Stimulated activated CD4-positive, alpha-beta T cell treated with anti-CD3 and anti-CD28 coated beads, Interleukin-12 subunit alpha, Interleukin-12 subunit beta, amount 100 ng/mL, for 24 hours (primary cell): ENCODE results near the gene HOXD3.

Source experiments
- DNase-seq, 2 experiments: peaks; one replicate each; pipeline ENCODE4 v3.0.0-alpha.2; 2020; ENCODE audit warnings: low read depth in 2 of 2

HOXD3 gene

GRCh38 chr2:176132205-176133171 lies 24.6 kb upstream of the HOXD3 start:
- DNase-seq: no peak

DNA sequence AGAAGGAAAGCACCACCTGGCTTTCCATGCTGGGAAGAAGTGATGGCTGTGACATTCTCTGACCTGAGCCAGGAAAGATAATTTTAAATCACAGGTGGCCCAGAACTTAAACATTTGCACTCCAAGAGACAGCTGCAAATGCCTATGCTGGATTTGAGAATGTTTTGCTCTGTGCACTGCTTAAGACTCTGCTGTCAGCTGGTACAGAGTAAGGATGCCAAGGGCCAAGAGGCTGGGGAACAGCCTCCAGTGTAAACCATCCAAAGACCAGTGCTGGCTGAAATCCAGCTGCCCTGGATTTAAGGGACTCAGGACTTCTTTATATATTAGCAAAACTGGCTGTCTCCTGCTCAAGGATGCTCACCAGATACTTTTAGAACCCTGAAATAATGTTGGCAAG lies 23.7 kb upstream of the HOXD3 start:
- no peak for DNase-seq

GRCh38 chr2:176134035-176134434 lies 23.1 kb upstream of the HOXD3 start:
- DNase-seq: no peak

DNA sequence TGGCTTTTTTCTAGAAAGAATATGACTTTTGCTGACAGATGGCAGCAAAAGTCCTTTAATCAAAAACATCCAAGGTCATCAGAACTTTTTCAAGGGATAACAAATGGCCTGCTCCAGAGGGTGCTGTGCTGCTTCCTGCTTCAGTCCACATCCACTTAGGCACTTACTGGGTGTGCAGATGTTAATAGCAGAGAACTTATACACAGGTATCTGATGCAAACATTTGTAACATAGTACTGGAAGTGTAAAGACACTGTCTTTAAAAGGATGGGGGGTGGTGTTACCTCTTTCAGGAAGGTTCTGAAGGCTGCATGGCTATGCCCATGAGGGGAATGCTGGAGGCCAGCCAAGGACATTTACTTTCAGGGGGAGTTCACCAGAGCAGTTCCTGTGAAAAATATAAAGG lies 22.1 kb upstream of the HOXD3 start:
- no peak for DNase-seq

GRCh38 chr2:176136374-176137251 lies 20.5 kb upstream of the HOXD3 start:
- no peak for DNase-seq

DNA sequence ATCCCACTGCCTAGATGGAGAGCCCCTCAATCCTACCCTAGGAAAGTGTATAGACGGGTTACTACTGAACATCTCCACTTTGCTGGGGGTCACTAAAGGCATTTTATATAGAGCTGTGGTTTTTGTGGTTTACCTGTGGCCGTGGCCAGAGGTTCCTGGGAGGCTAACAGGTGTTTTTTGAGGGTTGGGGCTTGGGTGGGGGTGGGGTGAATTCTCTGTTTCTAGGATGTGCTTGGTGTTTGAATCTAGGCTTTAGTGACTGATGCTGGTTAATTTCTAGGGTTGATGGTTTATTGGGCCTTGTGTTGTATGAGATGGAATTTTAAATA lies 19.9 kb upstream of the HOXD3 start:
- no peak for DNase-seq

GRCh38 chr2:176137906-176138305 lies 19.2 kb upstream of the HOXD3 start:
- DNase-seq: no peak

- no peak for DNase-seq
Observed at GRCh38 chr2:176138526-176138922, 18.6 kb upstream of the HOXD3 start.

- DNase-seq: no peak
Observed at GRCh38 chr2:176138923-176139660, 18.0 kb upstream of the HOXD3 start.

DNA sequence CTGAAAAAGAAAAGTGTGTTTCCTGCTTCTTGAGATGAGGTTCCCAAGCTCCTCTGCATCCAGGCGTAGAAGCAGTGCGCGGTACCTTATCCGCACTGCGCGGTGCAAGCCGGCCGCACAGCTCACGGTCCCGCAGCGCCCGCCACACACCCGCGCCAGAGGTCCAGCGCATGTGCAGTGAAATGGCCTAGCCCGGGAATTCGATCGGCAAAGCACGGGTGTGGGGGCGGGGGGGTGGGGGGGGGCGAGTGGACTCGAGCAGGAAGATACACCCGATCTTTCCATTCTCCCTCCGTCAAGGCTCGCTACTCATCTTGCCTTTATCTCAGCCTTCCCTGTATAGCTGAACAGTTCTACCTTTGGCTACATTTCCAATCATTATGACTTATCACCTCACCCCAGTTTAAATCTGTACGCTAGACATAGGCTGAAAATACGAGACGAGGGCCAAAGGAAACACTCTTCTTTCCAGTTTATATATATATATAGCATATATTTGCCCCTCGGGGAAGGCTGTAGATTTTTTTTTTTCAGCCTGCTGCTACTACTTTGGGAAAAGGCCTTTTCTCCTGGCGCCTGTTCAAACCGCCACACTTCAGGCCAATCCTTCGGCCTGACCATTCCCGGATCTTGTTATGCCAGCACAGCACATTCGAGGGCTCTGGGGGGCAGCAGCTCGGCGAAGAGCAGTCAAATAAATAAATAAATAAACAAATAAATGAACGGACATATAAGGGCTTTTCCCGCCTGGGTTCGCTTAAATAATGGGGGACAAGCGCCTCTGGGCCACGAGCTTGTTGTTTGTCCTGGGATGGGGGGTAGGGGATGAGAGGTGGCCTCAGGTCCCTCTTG lies 17.2 kb upstream of the HOXD3 start:
- no peak for DNase-seq

DNA sequence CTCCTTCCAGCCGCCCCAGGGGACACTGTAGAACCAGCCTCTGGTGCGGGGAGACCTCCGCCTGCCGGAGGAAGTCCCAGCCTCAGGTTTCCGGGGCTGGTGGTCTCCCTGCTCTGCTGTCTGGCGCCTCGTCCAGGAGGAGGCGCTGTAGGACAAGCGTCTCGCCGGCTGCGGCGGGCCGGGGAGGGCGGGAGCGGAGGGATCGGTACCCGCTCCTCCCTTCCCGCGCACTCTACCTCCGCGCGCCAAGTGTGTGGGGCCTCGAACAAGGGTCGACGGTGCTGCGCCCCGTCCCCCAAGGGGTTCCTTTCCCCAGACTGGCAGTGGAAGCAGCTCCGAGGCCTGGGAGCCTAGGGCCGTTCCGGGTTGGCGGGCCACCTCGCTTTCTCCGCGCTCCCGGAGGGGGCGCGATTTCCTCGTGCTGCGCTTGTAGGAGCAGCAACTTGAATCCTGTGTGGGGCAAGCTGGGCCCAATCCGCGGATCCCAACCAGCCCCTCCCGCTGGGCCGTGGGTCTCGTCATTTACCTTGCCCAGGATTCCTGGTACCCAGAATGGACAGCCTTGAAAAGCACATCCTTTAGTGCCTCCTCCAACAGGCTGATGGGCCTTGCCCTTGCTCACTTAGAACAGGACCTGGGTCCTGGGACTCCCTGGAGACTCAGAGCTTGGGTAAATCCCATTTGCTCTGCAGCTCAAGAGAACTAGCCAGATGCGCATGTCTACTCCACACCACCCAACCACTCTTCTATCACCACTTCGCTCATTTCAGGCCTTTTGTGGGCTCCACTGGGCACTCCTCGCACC lies 16.4 kb upstream of the HOXD3 start:
- peak; percentile 43 to 53 for DNase-seq

DNA sequence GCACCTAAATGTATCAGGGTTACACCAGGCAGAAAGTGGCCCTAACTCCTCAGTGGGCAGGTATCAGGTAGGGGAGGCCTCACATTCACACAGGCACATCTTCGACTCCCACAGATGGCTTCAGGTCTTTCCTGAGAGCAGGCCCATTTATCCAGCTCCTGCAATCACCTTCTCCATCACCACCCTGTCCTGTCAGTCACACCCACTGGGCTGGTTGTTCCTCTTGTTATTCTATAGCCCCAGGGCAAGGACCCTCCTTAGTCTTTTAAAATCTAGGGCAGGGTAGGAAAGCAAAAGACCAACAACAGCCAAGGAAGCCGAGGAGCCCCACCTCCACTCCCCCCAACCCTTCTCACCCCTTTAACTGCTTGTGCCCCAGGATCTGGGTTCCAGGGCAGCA lies 14.8 kb upstream of the HOXD3 start:
- no peak for DNase-seq

DNA sequence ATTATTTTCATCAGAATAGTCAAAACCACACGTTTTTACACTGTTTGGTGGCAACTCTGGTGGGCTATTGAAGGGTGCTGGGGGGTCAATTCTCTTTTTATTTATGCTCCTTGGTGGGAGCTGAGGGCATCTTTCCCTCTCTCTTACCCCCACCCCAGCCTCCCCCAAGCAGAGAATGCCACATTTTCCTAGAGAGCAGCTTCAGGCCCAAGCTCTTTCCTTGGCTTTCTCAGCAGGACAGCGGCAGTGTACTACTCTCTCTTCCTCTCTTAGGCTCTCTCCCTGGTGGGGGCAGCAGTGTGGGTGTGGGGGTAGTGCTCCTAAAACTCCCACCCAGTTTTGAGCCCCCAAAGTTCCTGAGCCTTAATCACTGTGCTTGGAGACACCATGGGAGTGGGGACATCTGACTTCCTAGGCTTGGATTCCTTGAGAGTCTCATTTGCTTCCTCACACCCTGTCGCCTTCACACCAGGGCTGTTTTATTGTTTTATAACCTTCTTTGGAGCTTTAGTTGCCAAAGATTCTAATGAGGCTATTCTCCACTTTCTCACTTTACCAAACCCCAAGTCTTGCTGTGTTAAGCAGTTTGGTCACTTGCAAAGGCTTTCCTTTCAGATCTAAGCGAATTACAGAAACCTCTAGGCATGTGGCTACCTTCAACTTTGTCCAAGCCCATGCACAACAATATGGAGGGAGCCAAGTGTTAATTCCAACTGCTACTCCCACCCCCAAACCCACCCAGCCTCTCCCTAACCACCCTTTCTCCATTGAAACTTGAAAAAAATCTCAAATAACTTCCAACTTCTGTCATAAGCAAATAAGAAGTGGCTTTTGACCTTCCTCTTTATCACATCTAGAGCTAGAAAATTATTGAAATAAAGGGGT lies 11.8 kb upstream of the HOXD3 start:
- DNase-seq: no peak

GRCh38 chr2:176146101-176146500 lies 11.0 kb upstream of the HOXD3 start:
- no peak for DNase-seq

- no peak for DNase-seq
Observed at GRCh38 chr2:176146645-176147044, 10.5 kb upstream of the HOXD3 start.

DNA sequence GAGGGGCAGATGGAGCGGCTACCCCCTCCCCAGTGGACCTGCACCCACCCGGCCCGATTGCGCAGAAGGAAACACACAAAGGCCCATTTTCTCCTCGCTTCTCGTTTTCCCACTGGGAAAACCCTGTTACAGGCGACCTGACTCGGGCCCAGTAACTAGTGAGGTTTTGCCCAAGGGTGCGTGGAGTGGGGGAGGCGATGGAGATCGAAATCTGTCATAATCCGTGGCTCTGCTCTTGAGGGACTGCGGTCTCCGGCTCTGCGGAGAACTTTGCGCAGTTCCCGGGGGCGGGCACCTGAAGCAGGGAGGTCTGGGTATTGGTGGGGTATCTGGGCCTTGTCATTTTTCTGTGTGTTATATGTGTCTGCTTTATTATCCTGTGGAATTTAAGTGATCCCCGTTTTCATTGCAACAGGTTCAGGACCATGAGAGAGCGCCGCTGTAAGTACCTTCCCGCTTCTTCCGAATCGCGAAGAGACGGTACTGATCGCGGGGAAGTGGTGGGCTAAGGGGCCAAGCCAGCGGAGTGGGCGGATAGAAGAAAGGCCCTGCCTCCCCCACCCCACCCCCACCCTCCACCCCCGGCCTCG lies 9.8 kb upstream of the HOXD3 start:
- no peak for DNase-seq

- DNase-seq: no peak
Observed at GRCh38 chr2:176147800-176148496, 9.2 kb upstream of the HOXD3 start.

GRCh38 chr2:176148751-176149421 lies 8.2 kb upstream of the HOXD3 start:
- DNase-seq: no peak
